NB4 (cell line): ENCODE results near the gene MYLIP.

Experiments used
- CTCF ChIP-seq: IDR thresholded peaks from one replicate; pipeline ENCODE4 v1.5.1; 2012; ENCODE audit warnings: low read depth, low read length
- POLR2A ChIP-seq: IDR thresholded peaks from 2 replicates; pipeline ENCODE4 v1.6.1; 2011; ENCODE audit warnings: mild to moderate bottlenecking; ENCODE audit not compliant: insufficient read length; ENCODE audit errors: extremely low read depth

DNA sequence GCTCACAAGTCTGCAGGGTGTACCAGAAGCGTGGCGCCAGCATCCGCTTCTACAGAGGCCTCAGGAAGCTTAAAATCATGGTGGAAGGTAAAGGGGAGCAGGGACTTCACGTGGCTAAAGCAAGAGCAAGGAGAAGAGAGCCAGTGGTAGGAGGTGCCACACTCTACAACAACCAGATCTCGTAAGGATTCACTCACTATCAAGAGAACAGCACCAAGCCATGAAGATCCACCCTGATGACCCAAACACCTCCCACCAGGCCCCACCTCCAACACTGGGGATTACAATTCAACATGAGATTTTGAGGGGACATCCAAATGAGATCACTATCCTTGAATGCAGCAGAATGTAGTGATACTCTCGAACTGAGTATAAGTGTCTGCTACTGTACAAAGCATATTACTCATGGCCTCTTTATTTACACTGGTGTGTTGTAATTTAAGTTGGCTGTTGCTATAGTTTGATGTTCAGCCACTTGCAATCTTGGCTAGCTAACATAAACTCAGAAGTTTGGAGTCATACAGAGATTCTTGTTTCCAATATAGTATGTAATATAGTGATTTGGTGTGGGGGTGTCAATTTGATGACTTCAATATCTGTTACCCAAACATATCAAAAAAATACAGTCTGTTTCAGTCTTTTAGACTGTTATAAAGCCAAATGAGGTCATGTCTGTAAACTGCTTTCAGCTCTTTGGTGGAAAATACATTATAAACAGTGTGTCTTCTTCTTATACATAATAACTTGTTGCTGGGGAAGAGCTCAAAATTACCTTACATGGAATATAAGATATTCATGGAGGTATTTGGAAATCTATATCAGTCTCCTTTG, 39.4 kb upstream of the MYLIP start:
- TF ChIP-seq CTCF (no peak), POLR2A (no peak)
